Esophagus muscularis mucosa (tissue), 4 donors: ENCODE data around the gene SLC24A4. TPM values are rescaled to one million over a fixed set of nuclear protein-coding genes. Genes with fewer than 3 reads are reported as not detected.

Source experiments
- DNase-seq: peaks from one replicate; pipeline ENCODE4 v3.0.0-alpha.2; 2017; ENCODE audit errors: extremely low spot score
- H3K27ac ChIP-seq, 4 donors: fragments of 200-600 bp; sonication (generic); replicated peaks in 1 of 4; 1 replicate in 3 of 4; 2 replicates in 1 of 4; pipeline ENCODE4 v1.5.1; 2016 to 2019; ENCODE audit warnings: mild to moderate bottlenecking in 1 of 4
- H3K27me3 ChIP-seq, 4 donors: fragments of 200-600 bp; sonication (generic); one replicate each; pipeline versions ENCODE4 v1.5.1 to v1.6.0; 2016 to 2019
- H3K36me3 ChIP-seq, 4 donors: fragments of 200-600 bp; sonication (generic); one replicate each; pipeline ENCODE4 v1.5.1; 2016 to 2019
- H3K4me1 ChIP-seq, 4 donors: fragments of 200-600 bp; sonication (generic); one replicate each; pipeline ENCODE4 v1.5.1; 2016 to 2019
- H3K4me3 ChIP-seq, 4 donors: fragments of 200-600 bp; sonication (generic); 1 replicate in 2 of 4; 2 replicates in 2 of 4; pipeline ENCODE4 v1.5.1; 2016 to 2019; ENCODE audit warnings: mild to moderate bottlenecking in 4 of 4, moderate library complexity in 1 of 4
- H3K9me3 ChIP-seq, 4 donors: fragments of 200-600 bp; sonication (generic); 1 replicate in 3 of 4; 2 replicates in 1 of 4; pipeline ENCODE4 v1.5.1; 2016 to 2019
- CTCF ChIP-seq, 3 experiments: fragments of 200-600 bp in 2 of 3; fragments of 450-650 bp in 1 of 3; sonication (generic) in 2 of 3; IDR thresholded peaks; one replicate each; pipeline ENCODE4 v1.5.1; 2017 to 2019; ENCODE audit warnings: antibody characterized with exemption in 3 of 3, mild to moderate bottlenecking in 2 of 3, moderate library complexity in 1 of 3
- EP300 ChIP-seq: sonication (generic); formaldehyde crosslinking; IDR thresholded peaks from one replicate; pipeline ENCODE4 v1.6.1; 2017; ENCODE audit warnings: antibody characterized with exemption
- POLR2A ChIP-seq: fragments of 450-650 bp; IDR thresholded peaks from one replicate; pipeline ENCODE4 v1.6.1; 2017; ENCODE audit warnings: antibody characterized with exemption, moderate library complexity, mild to moderate bottlenecking, low read depth
- POLR2AphosphoS5 ChIP-seq, 2 donors: sonication (generic); formaldehyde crosslinking; IDR thresholded peaks; one replicate each; pipeline ENCODE4 v1.6.1; 2017; ENCODE audit warnings: antibody characterized with exemption in 2 of 2
- WGBS: methylation state at CpG from one replicate; pipeline ENCODE4 v1.1.5; 2018; 5-methylcytosine and 5-hydroxymethylcytosine counted together
- intact Hi-C: fragments of 100-400 bp; cut with DNase I; formaldehyde crosslinking; loops from one replicate; pipeline ENCODE4 v1.15.1; 2023
- total RNA-seq, 4 donors: library from RNA; depleted of rRNA; stranded (reverse); fragments of >200 nt; gene quantifications; one replicate each; pipeline versions ENCODE4 v1.1.0 to v1.2.1, GENCODE V29; 2016

The SLC24A4 gene
- total RNA-seq, 4 donors from 2014 or later: 1.7 to 2.9 (median 2.1) TPM

GRCh38 chr14:92524602-92525185 lies 201.7 kb downstream of the SLC24A4 start:
- DNase-seq: no peak
- H3K9me3 ChIP-seq: no peaks in the 10 kb centered on the region
- intact Hi-C loops: no loop called here
- no peak for TF ChIP-seq POLR2A
- no peak for TF ChIP-seq EP300
- no peak for TF ChIP-seq CTCF (IDR thresholded peaks at IDR 0.05)
- no peak for TF ChIP-seq POLR2AphosphoS5 (IDR thresholded peaks at IDR 0.05)
- H3K4me1 ChIP-seq: peaks cover 0 to 25% (median 24%) of the 10 kb centered on the region in 4 donors
- H3K4me3 ChIP-seq: no peak overlapping the region
- no peak overlapping the region for H3K27ac ChIP-seq
- WGBS: 90% methylated on average over 2 of the region's 10 CpGs
- H3K36me3 ChIP-seq: no peaks in the 10 kb centered on the region
- no peaks in the 10 kb centered on the region for H3K27me3 ChIP-seq

- intact Hi-C loops: no loop called here
Observed at GRCh38 chr14:92525322-92526095, 202.5 kb downstream of the SLC24A4 start.

GRCh38 chr14:92527721-92528120 lies 204.8 kb downstream of the SLC24A4 start:
- no peaks in the 10 kb centered on the region for H3K27me3 ChIP-seq
- H3K36me3 ChIP-seq: no peaks in the 10 kb centered on the region
- no peak overlapping the region for H3K27ac ChIP-seq
- no peaks in the 10 kb centered on the region for H3K9me3 ChIP-seq
- H3K4me3 ChIP-seq: no peak overlapping the region
- WGBS: 78% methylated on average over 14 of the region's 14 CpGs
- peaks cover 0 to 29% (median 26%) of the 10 kb centered on the region in 4 donors for H3K4me1 ChIP-seq
- intact Hi-C loops: no loop called here
- no peak for TF ChIP-seq CTCF (IDR thresholded peaks at IDR 0.05)
- no peak for TF ChIP-seq POLR2A
- TF ChIP-seq POLR2AphosphoS5 (IDR thresholded peaks at IDR 0.05): no peak
- TF ChIP-seq EP300: no peak
- DNase-seq: no peak

More at GRCh38 chr14:92525322-92526095, 202.5 kb downstream of the SLC24A4 start:
- Histone ChIP-seq H3K36me3 (no peaks in the 10 kb centered on the region), H3K27me3 (no peaks in the 10 kb centered on the region), H3K4me1 (peaks cover 0 to 25% (median 21%) of the 10 kb centered on the region in 4 donors), H3K4me3 (no peak overlapping the region), H3K9me3 (no peaks in the 10 kb centered on the region), H3K27ac (no peak overlapping the region)
- no peak for TF ChIP-seq CTCF (IDR thresholded peaks at IDR 0.05)
- no peak for TF ChIP-seq EP300
- DNase-seq: no peak
- 81% methylated on average over 7 of the region's 12 CpGs for WGBS

- H3K9me3 ChIP-seq: no peaks in the 10 kb centered on the region
- H3K27ac ChIP-seq: no peak overlapping the region
- peaks cover 0 to 30% (median 23%) of the 10 kb centered on the region in 4 donors for H3K4me1 ChIP-seq
- no peak for TF ChIP-seq POLR2A
- no peak for TF ChIP-seq CTCF (IDR thresholded peaks at IDR 0.05)
- TF ChIP-seq POLR2AphosphoS5 (IDR thresholded peaks at IDR 0.05): no peak
- TF ChIP-seq EP300: no peak
- DNase-seq: no peak
- WGBS: 94% methylated on average over 11 of the region's 14 CpGs
- H3K36me3 ChIP-seq: no peaks in the 10 kb centered on the region
- H3K27me3 ChIP-seq: no peaks in the 10 kb centered on the region
- intact Hi-C loops: no loop called here
- H3K4me3 ChIP-seq: no peak overlapping the region
Observed at GRCh38 chr14:92528486-92529100, 205.6 kb downstream of the SLC24A4 start.
